Common myeloid progenitor, CD34-positive (primary cell): ENCODE results near the gene TMEM208.

Source experiments
- CTCF ChIA-PET: fragments of 350-600 bp; sonication (Branson Sonifier 250); formaldehyde crosslinking; loops from one replicate; lab custom pipeline; 2021; ENCODE audit warnings: antibody characterized with exemption; lab: Charles Lee
- POLR2A ChIA-PET: fragments of 350-600 bp; sonication (Branson Sonifier 250); formaldehyde crosslinking; loops from one replicate; lab custom pipeline; 2021; ENCODE audit warnings: antibody characterized with exemption; lab: Charles Lee
- DNase-seq, 3 donors: peaks; one replicate each; pipeline versions ENCODE4 v3.0.0 to v3.0.0-alpha.2; 2013
- H3K27ac ChIP-seq, 2 experiments: 1 replicate in 1 of 2; 2 replicates in 1 of 2; pipeline ENCODE4 v1.7.0; 2013; ENCODE audit warnings: inconsistent platforms in 2 of 2, low read length in 2 of 2, mild to moderate bottlenecking in 2 of 2, low read depth in 1 of 2, moderate library complexity in 1 of 2; ENCODE audit not compliant: severe bottlenecking in 2 of 2, insufficient read depth in 1 of 2, poor library complexity in 1 of 2
- H3K27me3 ChIP-seq, 5 experiments: replicated peaks in 2 of 5; 1 replicate in 3 of 5; 2 replicates in 2 of 5; pipeline versions ENCODE4 v1.6.1 to v1.7.0; 2013; ENCODE audit warnings: low read length in 4 of 5, mild to moderate bottlenecking in 2 of 5, moderate library complexity in 2 of 5, inconsistent platforms in 1 of 5; ENCODE audit not compliant: insufficient read depth in 5 of 5, control insufficient read depth in 4 of 5
- H3K36me3 ChIP-seq, 4 experiments: 1 replicate in 2 of 4; 2 replicates in 2 of 4; pipeline versions ENCODE4 v1.6.1 to v1.7.0; 2013; ENCODE audit warnings: low read length in 3 of 4, control low read depth in 1 of 4, mild to moderate bottlenecking in 1 of 4; ENCODE audit not compliant: control insufficient read depth in 4 of 4, insufficient read depth in 4 of 4
- H3K4me1 ChIP-seq, 4 experiments: 1 replicate in 3 of 4; 2 replicates in 1 of 4; pipeline versions ENCODE4 v1.6.1 to v1.7.1; 2013; ENCODE audit warnings: low read length in 3 of 4, mild to moderate bottlenecking in 3 of 4, control low read depth in 1 of 4, inconsistent platforms in 1 of 4, moderate library complexity in 1 of 4; ENCODE audit not compliant: control insufficient read depth in 4 of 4, insufficient read depth in 4 of 4; ENCODE audit errors: control extremely low read depth in 1 of 4
- H3K4me3 ChIP-seq, 7 experiments: 1 replicate in 4 of 7; 2 replicates in 3 of 7; pipeline versions ENCODE4 v1.5.1 to v1.7.0; 2013; ENCODE audit warnings: mild to moderate bottlenecking in 7 of 7, low read length in 6 of 7, moderate library complexity in 6 of 7, inconsistent platforms in 2 of 7, low read depth in 2 of 7, control low read depth in 1 of 7; ENCODE audit not compliant: insufficient read depth in 4 of 7, control insufficient read depth in 1 of 7; ENCODE audit errors: extremely low read depth in 1 of 7
- H3K9me3 ChIP-seq, 5 experiments: 1 replicate in 4 of 5; 2 replicates in 1 of 5; pipeline versions ENCODE4 v1.6.1 to v1.7.1; 2013; ENCODE audit warnings: low read length in 4 of 5, mild to moderate bottlenecking in 2 of 5, inconsistent platforms in 1 of 5, low read depth in 1 of 5, moderate library complexity in 1 of 5; ENCODE audit not compliant: control insufficient read depth in 4 of 5, insufficient read depth in 2 of 5; ENCODE audit errors: control extremely low read depth in 1 of 5
- WGBS: methylation state at CpG from one replicate; pipeline ENCODE4 v1.1.5; 2013; ENCODE audit not compliant: insufficient coverage; 5-methylcytosine and 5-hydroxymethylcytosine counted together

Gene TMEM208

DNA sequence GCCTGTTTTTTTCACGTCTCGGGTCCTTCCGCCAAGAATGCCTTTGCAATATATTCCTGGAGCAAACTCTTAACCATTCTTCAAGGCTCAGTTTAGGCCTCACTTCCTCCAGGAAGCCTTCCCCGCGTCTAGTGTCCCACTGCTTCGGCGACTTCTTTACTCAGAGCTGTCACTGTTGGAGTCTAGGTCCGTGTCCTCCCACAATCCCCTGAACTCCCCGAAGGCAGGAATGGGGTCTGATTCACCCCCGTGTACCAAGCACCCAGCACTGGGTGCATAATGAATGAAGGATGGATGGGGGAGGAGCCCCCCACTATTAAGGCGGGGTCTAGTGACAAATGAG, 43.7 kb upstream of the TMEM208 start:
- Histone ChIP-seq H3K36me3 (no peaks in the 10 kb centered on the region), H3K4me1 (peaks cover 0 to 28% (median 24%) of the 10 kb centered on the region in 4 experiments), H3K27me3 (peaks cover 0 to 17% (median 9%) of the 10 kb centered on the region in 5 experiments), H3K4me3 (peak overlapping the region; percentile 72 to 94 (median 81)), H3K27ac (peak overlapping the region in 1 of 2 experiments; percentile 96), H3K9me3 (no peaks in the 10 kb centered on the region)
- ChIA-PET CTCF (interaction anchor here (0.8 to 2.6 kb wide), 8 partner anchors 9 to 166 kb away, joined by 3 to 13 read pairs (median 5); no protein-coding TSS in a partner anchor), POLR2A (no interaction called here)
- no peak for DNase-seq
- WGBS: 13% methylated on average over 8 of the region's 11 CpGs

DNA sequence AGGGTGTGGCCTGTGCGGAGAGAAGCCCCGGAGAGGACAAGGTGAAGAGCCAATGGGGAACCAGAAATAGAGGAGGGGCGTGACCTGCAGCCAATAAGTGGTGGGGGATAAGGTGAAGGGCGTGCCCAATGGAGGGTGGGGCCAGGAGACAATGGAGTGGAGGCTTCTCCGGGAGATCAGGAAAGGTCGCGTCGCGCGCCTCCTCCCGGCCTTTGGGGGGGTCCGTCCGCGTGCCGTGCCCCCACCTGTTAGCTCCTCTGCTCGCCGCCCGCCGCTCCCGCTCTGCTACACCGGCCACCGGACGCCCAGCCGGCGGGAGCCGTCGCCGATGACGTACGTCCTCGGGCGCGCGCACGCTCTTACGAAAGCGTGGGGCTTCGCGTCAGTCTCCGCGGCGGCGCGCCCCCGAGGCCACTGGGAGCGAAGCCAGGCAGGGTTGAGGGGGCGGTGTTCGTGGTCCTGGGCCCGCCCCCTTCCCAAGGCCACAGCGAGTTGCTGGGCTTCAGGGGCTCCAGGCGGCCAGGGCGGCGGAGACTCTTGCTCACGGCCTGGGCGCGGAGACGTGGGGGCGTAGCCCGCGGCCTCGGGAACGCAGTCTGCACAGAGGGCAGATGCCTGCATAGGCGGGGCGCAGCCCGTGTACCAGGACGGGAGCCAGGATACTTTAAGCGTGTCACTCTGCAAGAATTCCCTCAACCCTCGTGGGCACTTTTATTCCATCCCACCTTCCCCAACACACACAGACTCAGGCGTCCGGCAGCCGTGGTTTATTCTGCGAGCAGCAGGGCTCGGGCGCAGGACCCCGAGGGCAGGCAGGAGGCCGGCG, 43.1 kb upstream of the TMEM208 start, which contains the start of gene MATCAP1:
Gene MATCAP1, minus strand, starts transcription at position 337 of the 826 bp plus-strand sequence. CDS start 3,353 bp downstream, outside the sequence.
- CTCF ChIA-PET: interaction anchor here (0.5 to 2.1 kb wide), 16 partner anchors 9 to 632 kb away, joined by 3 to 21 read pairs (median 6); partner anchors contain the start of genes FBXL8, HSF4 and TRADD
- Histone ChIP-seq H3K4me1 (peaks cover 0 to 25% (median 23%) of the 10 kb centered on the region in 4 experiments), H3K9me3 (no peaks in the 10 kb centered on the region), H3K4me3 (peak within 1 kb of the TSS; percentile 72 to 94 (median 81)), H3K27ac (peak within 1 kb of the TSS; percentile 88 to 96), H3K27me3 (peaks cover 0 to 16% (median 8%) of the 10 kb centered on the region in 5 experiments), H3K36me3 (no peaks in the 10 kb centered on the region)
- peak; percentile 97 to 98 (median 98) for DNase-seq
- POLR2A ChIA-PET: no interaction called here
- WGBS: 0% methylated on average over 72 of the region's 77 CpGs

DNA sequence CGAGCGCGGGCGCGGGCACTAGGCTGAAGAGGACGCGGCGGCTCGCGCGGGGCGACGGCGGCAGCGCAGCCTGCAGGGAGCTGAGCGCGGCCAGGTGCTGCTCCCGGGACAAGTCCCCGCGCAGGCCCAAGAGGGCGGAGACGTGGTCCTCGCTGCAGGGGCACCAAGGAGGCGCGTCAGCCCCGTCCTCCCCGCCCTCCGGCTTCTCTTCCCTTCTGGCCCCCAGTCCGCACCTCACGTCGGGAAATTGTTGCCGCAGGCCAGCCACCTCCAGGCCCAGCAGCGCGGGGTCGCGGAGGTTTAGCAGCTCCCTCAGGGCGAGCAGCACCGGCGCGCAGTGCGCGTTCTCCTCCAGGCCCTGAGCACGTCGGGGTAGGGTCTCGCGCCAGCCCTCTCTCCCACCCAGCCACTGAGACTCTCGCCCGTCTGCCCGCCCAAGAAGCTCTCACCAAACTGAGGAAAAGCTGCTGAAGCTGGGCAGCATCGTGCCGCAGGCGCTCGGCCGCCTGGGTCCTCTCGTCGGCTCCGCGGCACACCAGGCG, 42.4 kb upstream of the TMEM208 start:
- ChIA-PET POLR2A (interaction anchor here (0.6 kb wide), 1 partner anchor 68 kb away, joined by 3 read pairs; no protein-coding TSS in a partner anchor), CTCF (interaction anchor here (0.5 to 3.4 kb wide), 29 partner anchors 9 to 631 kb away, joined by 3 to 22 read pairs (median 4); partner anchors contain the start of genes ELMO3, FBXL8, HSF4 and NOL3)
- Histone ChIP-seq H3K36me3 (no peaks in the 10 kb centered on the region), H3K27me3 (peaks cover 0 to 14% (median 6%) of the 10 kb centered on the region in 5 experiments), H3K9me3 (no peaks in the 10 kb centered on the region), H3K4me3 (peak overlapping the region; percentile 72 to 94 (median 81)), H3K27ac (no peak overlapping the region), H3K4me1 (peaks cover 0 to 25% (median 23%) of the 10 kb centered on the region in 4 experiments)
- WGBS: 9% methylated on average over 54 of the region's 59 CpGs
- no peak for DNase-seq

DNA sequence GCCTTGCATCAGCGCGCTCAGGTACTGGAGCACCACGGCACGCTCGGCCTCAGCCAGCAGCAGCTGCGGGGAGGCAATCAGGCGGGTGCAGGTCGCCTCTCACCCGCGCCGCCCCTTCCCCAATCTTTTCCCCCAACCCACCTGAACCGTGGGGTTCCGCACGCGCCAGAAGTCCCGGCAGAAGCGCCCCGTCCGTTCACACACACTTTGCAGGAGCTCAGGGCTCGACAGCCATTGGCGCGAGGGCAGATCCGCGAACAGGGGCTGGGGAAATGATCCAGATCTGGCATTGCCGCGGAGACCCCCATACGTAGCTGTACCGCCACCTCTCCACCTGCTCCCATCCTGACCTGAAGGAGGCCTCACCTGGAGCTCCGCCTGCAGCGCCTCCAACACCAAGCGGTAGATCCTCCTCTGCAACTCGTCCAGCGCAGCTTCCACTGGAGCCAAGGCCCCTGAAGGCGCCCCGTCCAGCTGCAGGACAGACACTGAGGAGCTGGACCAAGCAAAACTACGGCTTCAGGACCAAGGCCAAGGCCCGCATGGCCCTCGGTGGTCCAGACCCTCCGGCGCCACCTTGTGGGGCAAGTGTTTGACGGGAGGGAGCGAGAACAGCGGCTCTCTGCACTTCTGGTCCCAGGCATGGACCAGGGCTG, 41.8 kb upstream of the TMEM208 start:
- CTCF ChIA-PET: interaction anchor here (0.6 to 3.4 kb wide), 33 partner anchors 9 to 233 kb away, joined by 3 to 22 read pairs (median 4); partner anchors contain the start of genes ELMO3, FBXL8, HSF4 and NOL3
- WGBS: 13% methylated on average over 34 of the region's 43 CpGs
- Histone ChIP-seq H3K27ac (no peak overlapping the region), H3K27me3 (peaks cover 0 to 14% (median 6%) of the 10 kb centered on the region in 5 experiments), H3K9me3 (no peaks in the 10 kb centered on the region), H3K36me3 (no peaks in the 10 kb centered on the region), H3K4me1 (peaks cover 0 to 25% (median 23%) of the 10 kb centered on the region in 4 experiments), H3K4me3 (peak overlapping the region in 1 of 7 experiments; percentile 81)
- peak; percentile 79 to 89 (median 87) for DNase-seq
- POLR2A ChIA-PET: interaction anchor here (0.6 kb wide), 1 partner anchor 69 kb away, joined by 3 read pairs; no protein-coding TSS in a partner anchor

DNA sequence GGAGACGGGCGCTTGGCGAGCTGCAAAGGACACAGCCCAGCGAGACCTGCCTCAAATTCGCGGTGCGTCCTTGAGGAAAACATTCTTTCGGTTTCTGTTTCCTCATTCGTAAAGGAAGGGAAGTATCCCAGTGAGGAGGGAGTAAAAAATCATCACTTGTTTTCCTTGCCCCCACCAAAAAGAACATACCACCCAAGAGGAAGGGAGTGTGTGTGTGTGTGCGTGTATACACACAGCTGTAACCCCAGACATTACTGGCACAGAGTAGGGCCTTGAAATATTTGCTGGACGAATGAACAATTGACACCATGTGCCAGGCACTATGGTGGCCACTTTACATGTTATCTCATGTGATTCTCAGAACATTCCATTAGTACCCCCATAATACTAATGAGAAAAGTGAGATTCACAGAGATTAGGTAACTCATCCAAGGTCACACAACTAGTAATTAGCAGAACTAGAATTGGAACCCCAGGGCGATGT, 41.2 kb upstream of the TMEM208 start:
- H3K36me3 ChIP-seq: no peaks in the 10 kb centered on the region
- ChIA-PET CTCF (interaction anchor here (0.6 to 3.4 kb wide), 29 partner anchors 8 to 233 kb away, joined by 3 to 22 read pairs (median 4); partner anchors contain the start of genes ELMO3, FBXL8, HSF4 and NOL3), POLR2A (no interaction called here)
- WGBS: 2% methylated on average over 4 of the region's 12 CpGs
- H3K9me3 ChIP-seq: no peaks in the 10 kb centered on the region
- DNase-seq: no peak
- peaks cover 0 to 25% (median 23%) of the 10 kb centered on the region in 4 experiments for H3K4me1 ChIP-seq
- peaks cover 0 to 14% (median 6%) of the 10 kb centered on the region in 5 experiments for H3K27me3 ChIP-seq
- H3K27ac ChIP-seq: no peak overlapping the region
- H3K4me3 ChIP-seq: peak overlapping the region in 1 of 7 experiments; percentile 17

DNA sequence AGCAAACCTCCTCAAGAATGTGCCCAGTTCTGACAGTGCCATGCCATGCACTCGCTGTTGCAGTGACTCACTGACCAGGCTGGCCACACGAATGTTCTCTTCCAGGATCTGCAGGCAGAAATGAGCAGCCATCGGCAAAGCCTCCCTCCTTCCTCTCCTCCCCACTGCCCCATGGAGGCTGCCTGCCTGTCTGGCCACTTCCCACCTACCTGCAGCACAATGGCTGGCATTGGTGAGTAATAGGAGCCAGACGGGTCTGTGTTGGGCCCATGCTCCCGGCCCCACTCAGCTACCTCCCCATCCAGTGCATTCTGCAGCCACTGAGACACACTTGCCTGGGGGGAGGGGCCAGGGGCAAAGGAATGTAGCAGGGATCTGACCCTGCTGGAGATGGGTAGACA, 40.4 kb upstream of the TMEM208 start:
- Histone ChIP-seq H3K4me3 (no peak overlapping the region), H3K27me3 (peaks cover 0 to 14% (median 6%) of the 10 kb centered on the region in 5 experiments), H3K4me1 (peaks cover 0 to 28% (median 25%) of the 10 kb centered on the region in 4 experiments), H3K36me3 (no peaks in the 10 kb centered on the region), H3K27ac (no peak overlapping the region), H3K9me3 (no peaks in the 10 kb centered on the region)
- no peak for DNase-seq
- CTCF ChIA-PET: interaction anchor here (1.0 to 3.4 kb wide), 6 partner anchors 11 to 235 kb away, joined by 3 to 22 read pairs (median 6); partner anchors contain the start of gene ELMO3
- WGBS: 87% methylated on average over 4 of the region's 5 CpGs
- POLR2A ChIA-PET: no interaction called here
